KMS-11 (cell line): ENCODE results near the gene ACSL1.
"Not testable (repeated sequence)": the region's sequence is repeated elsewhere in the genome, so short reads cannot be mapped to it uniquely, and the experiment has no call there.

ENCODE experiments used
- H2AFZ ChIP-seq: fragments of 200-600 bp; sonication (generic); 2 replicates; pipeline ENCODE4 v1.6.1; 2016; ENCODE audit warnings: antibody characterized with exemption, mixed run types, low read depth
- H3K27ac ChIP-seq: fragments of 200-600 bp; sonication (generic); 2 replicates; pipeline ENCODE4 v1.6.1; 2016; ENCODE audit warnings: mild to moderate bottlenecking, mixed run types
- H3K27me3 ChIP-seq: fragments of 200-600 bp; sonication (generic); 2 replicates; pipeline ENCODE4 v1.6.1; 2017; ENCODE audit warnings: mild to moderate bottlenecking, low read depth, mixed run types, moderate library complexity; ENCODE audit not compliant: insufficient read depth
- H3K36me3 ChIP-seq: fragments of 200-600 bp; sonication (generic); 2 replicates; pipeline ENCODE4 v1.6.1; 2017; ENCODE audit warnings: mild to moderate bottlenecking, mixed run types; ENCODE audit not compliant: insufficient read depth
- H3K4me1 ChIP-seq: fragments of 200-600 bp; sonication (generic); 2 replicates; pipeline ENCODE4 v1.6.1; 2016; ENCODE audit warnings: mild to moderate bottlenecking, low read depth, mixed run types; ENCODE audit not compliant: poor library complexity, severe bottlenecking
- H3K4me2 ChIP-seq: fragments of 200-600 bp; sonication (generic); 2 replicates; pipeline ENCODE4 v1.7.0; 2016; ENCODE audit warnings: mild to moderate bottlenecking, mixed run types
- H3K4me3 ChIP-seq: fragments of 200-600 bp; sonication (generic); IDR thresholded peaks from 2 replicates; pipeline ENCODE4 v1.6.1; 2017; ENCODE audit warnings: low read depth, low read length, mixed read lengths; ENCODE audit not compliant: insufficient read depth
- H3K79me2 ChIP-seq: fragments of 200-600 bp; sonication (generic); 2 replicates; pipeline ENCODE4 v1.6.1; 2016; ENCODE audit warnings: low read depth, mixed run types; ENCODE audit not compliant: insufficient read depth
- H3K9ac ChIP-seq: fragments of 200-600 bp; sonication (generic); 2 replicates; pipeline ENCODE4 v1.6.1; 2016; ENCODE audit warnings: mild to moderate bottlenecking, mixed run types
- H4K20me1 ChIP-seq: fragments of 200-600 bp; sonication (generic); 2 replicates; pipeline ENCODE4 v1.6.1; 2016; ENCODE audit warnings: mild to moderate bottlenecking, mixed run types; ENCODE audit not compliant: insufficient read depth
- TF ChIP-seq, protein P1 (sequence below): fragments of 200-600 bp; sonication (generic); conservative IDR thresholded peaks from 2 replicates; pipeline ENCODE4 v1.6.1; 2017; ENCODE audit warnings: low read depth, mild to moderate bottlenecking, antibody characterized with exemption, low read length, moderate library complexity, mixed read lengths

Gene ACSL1

GRCh38 chr4:184787766-184788503 lies 37.8 kb downstream of the ACSL1 start:
- H3K9ac ChIP-seq, result no peak overlapping the region
- no peak overlapping the region for H3K4me2 ChIP-seq
- TF ChIP-seq, protein P1, sequence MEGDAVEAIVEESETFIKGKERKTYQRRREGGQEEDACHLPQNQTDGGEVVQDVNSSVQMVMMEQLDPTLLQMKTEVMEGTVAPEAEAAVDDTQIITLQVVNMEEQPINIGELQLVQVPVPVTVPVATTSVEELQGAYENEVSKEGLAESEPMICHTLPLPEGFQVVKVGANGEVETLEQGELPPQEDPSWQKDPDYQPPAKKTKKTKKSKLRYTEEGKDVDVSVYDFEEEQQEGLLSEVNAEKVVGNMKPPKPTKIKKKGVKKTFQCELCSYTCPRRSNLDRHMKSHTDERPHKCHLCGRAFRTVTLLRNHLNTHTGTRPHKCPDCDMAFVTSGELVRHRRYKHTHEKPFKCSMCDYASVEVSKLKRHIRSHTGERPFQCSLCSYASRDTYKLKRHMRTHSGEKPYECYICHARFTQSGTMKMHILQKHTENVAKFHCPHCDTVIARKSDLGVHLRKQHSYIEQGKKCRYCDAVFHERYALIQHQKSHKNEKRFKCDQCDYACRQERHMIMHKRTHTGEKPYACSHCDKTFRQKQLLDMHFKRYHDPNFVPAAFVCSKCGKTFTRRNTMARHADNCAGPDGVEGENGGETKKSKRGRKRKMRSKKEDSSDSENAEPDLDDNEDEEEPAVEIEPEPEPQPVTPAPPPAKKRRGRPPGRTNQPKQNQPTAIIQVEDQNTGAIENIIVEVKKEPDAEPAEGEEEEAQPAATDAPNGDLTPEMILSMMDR, result no peak
- H3K4me1 ChIP-seq, result no peaks in the 10 kb centered on the region
- H3K4me3 ChIP-seq, result no peak overlapping the region
- no peak overlapping the region for H2AFZ ChIP-seq
- H3K36me3 ChIP-seq, result peaks cover 2% of the 10 kb centered on the region; the same call in 1 of the 2 replicates
- H3K79me2 ChIP-seq, result no peaks in the 10 kb centered on the region
- H3K27me3 ChIP-seq, result no peaks in the 10 kb centered on the region
- H4K20me1 ChIP-seq, result no peaks in the 10 kb centered on the region
- no peak overlapping the region for H3K27ac ChIP-seq

DNA sequence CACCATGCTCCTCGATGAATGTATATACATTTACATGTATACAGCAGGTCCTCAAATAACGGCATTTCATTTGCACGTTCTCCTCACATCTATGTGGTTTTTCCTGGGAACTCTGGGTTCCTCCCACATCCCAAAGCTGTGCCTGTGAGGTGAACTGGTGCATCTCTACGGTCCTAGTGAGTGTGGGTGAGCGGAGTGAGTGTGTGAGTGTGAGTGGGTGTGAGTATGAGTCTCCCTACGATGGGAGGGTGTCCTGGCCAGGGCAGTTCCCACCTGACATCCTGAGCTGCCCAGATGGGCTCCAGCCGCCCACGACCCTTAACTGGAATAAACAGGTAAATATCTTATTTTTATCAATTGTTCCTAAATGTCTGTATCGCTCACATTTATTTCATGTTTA lies 40.0 kb downstream of the ACSL1 start:
- Histone ChIP-seq H4K20me1 (no peaks in the 10 kb centered on the region), H2AFZ (no peak overlapping the region), H3K4me2 (no peak overlapping the region), H3K36me3 (peaks cover 2% of the 10 kb centered on the region; the same call in 1 of the 2 replicates), H3K27ac (no peak overlapping the region), H3K79me2 (no peaks in the 10 kb centered on the region), H3K4me3 (no peak overlapping the region), H3K9ac (no peak overlapping the region), H3K4me1 (no peaks in the 10 kb centered on the region), H3K27me3 (no peaks in the 10 kb centered on the region)
- TF ChIP-seq, protein P1, result no peak

GRCh38 chr4:184784628-184785257 lies 41.0 kb downstream of the ACSL1 start:
- H4K20me1 ChIP-seq, result no peaks in the 10 kb centered on the region
- H3K79me2 ChIP-seq, result no peaks in the 10 kb centered on the region
- H3K4me2 ChIP-seq, result no peak overlapping the region
- H3K27me3 ChIP-seq, result no peaks in the 10 kb centered on the region
- TF ChIP-seq, protein P1, result no peak
- H3K36me3 ChIP-seq, result peaks cover 2% of the 10 kb centered on the region; the same call in 1 of the 2 replicates
- no peak overlapping the region for H2AFZ ChIP-seq
- H3K4me1 ChIP-seq, result no peaks in the 10 kb centered on the region
- H3K4me3 ChIP-seq, result no peak overlapping the region
- H3K9ac ChIP-seq, result no peak overlapping the region
- no peak overlapping the region for H3K27ac ChIP-seq

GRCh38 chr4:184782731-184783373 lies 42.9 kb downstream of the ACSL1 start:
- Histone ChIP-seq H3K36me3 (no peaks in the 10 kb centered on the region; the same call in 1 of the 2 replicates), H3K4me3 (no peak overlapping the region), H3K4me1 (peaks cover 8% of the 10 kb centered on the region), H3K27ac (no peak overlapping the region), H3K27me3 (no peaks in the 10 kb centered on the region), H3K9ac (no peak overlapping the region), H2AFZ (no peak overlapping the region), H4K20me1 (no peaks in the 10 kb centered on the region), H3K4me2 (no peak overlapping the region), H3K79me2 (no peaks in the 10 kb centered on the region)
- TF ChIP-seq, protein P1, result no peak

DNA sequence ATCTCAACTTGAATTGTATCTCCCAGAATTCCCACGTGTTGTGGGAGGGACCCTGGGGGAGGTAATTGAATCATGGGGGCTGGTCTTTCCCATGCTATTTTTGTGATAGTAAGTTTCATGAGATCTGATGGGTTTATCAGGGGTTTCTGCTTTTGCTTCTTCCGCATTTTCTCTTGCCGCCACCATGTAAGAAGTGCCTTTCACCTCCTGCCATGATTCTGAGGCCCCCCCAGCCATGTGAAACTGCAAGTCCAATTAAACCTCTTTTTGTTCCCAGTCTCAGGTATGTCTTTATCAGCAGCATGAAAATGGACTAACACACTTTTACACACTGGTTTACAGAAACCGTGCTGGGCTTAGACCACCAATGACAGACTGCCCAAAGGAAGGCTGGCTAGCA lies 46.6 kb downstream of the ACSL1 start:
- not testable (repeated sequence) for H3K9ac ChIP-seq, H3K27me3 ChIP-seq, H2AFZ ChIP-seq, H3K4me2 ChIP-seq, H3K27ac ChIP-seq, H3K4me3 ChIP-seq, H4K20me1 ChIP-seq, H3K36me3 ChIP-seq, H3K79me2 ChIP-seq
- H3K4me1 ChIP-seq, result peaks cover 23% of the 10 kb centered on the region
